HEK293 (cell line): ENCODE data around the gene NHSL2.

Source experiments
- CTCF ChIA-PET: fragments of 350-600 bp; formaldehyde crosslinking; extraction: SDS; loops from one replicate; lab custom pipeline; 2021; ENCODE audit warnings: antibody characterized with exemption; lab: Yijun Ruan, JAX
- POLR2A ChIA-PET: fragments of 300-600 bp; formaldehyde crosslinking; extraction: SDS; loops from one replicate; lab custom pipeline; 2020; ENCODE audit warnings: antibody characterized with exemption, inconsistent platforms; lab: Yijun Ruan, JAX
- H3K27ac ChIP-seq: fragments of 200-500 bp; sonication (Bioruptor generic); 2 replicates; pipeline ENCODE4 v1.5.1; 2014; ENCODE audit warnings: low read depth, low read length, control low read depth, inconsistent platforms; ENCODE audit errors: extremely low read depth
- H3K36me3 ChIP-seq, 2 experiments: fragments of 200-500 bp in 1 of 2; sonication (Bioruptor generic) in 1 of 2; 1 replicate in 1 of 2; 2 replicates in 1 of 2; pipeline ENCODE4 v1.5.1; 2014 to 2017; ENCODE audit warnings: inconsistent platforms in 2 of 2, low read length in 2 of 2; ENCODE audit not compliant: control insufficient read depth in 2 of 2, insufficient read depth in 1 of 2
- H3K4me1 ChIP-seq: fragments of 200-500 bp; sonication (Bioruptor generic); 2 replicates; pipeline ENCODE4 v1.5.1; 2014; ENCODE audit warnings: mild to moderate bottlenecking, low read length, inconsistent platforms; ENCODE audit not compliant: control insufficient read depth, insufficient read depth
- H3K4me3 ChIP-seq: 2 replicates; pipeline ENCODE4 v1.5.1; 2011; ENCODE audit warnings: low read depth, mild to moderate bottlenecking, control low read depth, low read length, moderate library complexity
- H3K9me3 ChIP-seq: fragments of 200-500 bp; sonication (Bioruptor generic); 2 replicates; pipeline ENCODE4 v1.5.1; 2014; ENCODE audit warnings: low read depth, low read length, inconsistent platforms; ENCODE audit not compliant: control insufficient read depth, insufficient read depth
- ELK4 ChIP-seq: IDR thresholded peaks from 2 replicates; pipeline ENCODE4 v1.6.1; 2011; ENCODE audit warnings: mild to moderate bottlenecking, low read depth, low read length, borderline replicate concordance
- HOXD13 ChIP-seq: sonication (generic); formaldehyde crosslinking; IDR thresholded peaks from 2 replicates; pipeline ENCODE4 v1.8.0; 2022; ENCODE audit warnings: missing genetic modification reagents, borderline replicate concordance
- MZF1 ChIP-seq: fragments of 450-650 bp; formaldehyde crosslinking; IDR thresholded peaks from 2 replicates; pipeline ENCODE4 v1.5.1; 2017; ENCODE audit warnings: missing biosample characterization, missing genetic modification characterization, borderline replicate concordance
- SETDB1 ChIP-seq: IDR thresholded peaks from one replicate; pipeline ENCODE4 v1.6.1; 2017; ENCODE audit warnings: mild to moderate bottlenecking, low read length, moderate library complexity, mixed read lengths; ENCODE audit not compliant: insufficient read length
- TCF7L2 ChIP-seq: IDR thresholded peaks from 2 replicates; pipeline ENCODE4 v1.6.1; 2011; ENCODE audit warnings: low read depth, mild to moderate bottlenecking, inconsistent platforms, low read length, moderate library complexity, borderline replicate concordance
- TRIM28 ChIP-seq: IDR thresholded peaks from 2 replicates; pipeline ENCODE4 v1.6.1; 2011; ENCODE audit warnings: low read length, control low read depth, borderline replicate concordance
- ZNF132 ChIP-seq: fragments of 450-650 bp; formaldehyde crosslinking; IDR thresholded peaks from 2 replicates; pipeline ENCODE4 v1.5.1; 2017; ENCODE audit warnings: missing biosample characterization, missing genetic modification characterization, borderline replicate concordance
- ZNF23 ChIP-seq: fragments of 450-650 bp; formaldehyde crosslinking; IDR thresholded peaks from 2 replicates; pipeline ENCODE4 v1.5.1; 2016; ENCODE audit warnings: missing biosample characterization, missing genetic modification characterization, borderline replicate concordance
- ZNF266 ChIP-seq: fragments of 450-650 bp; formaldehyde crosslinking; IDR thresholded peaks from 2 replicates; pipeline ENCODE4 v1.5.1; 2016; ENCODE audit warnings: missing biosample characterization, missing genetic modification characterization, low read depth
- ZNF280C ChIP-seq: fragments of 450-650 bp; formaldehyde crosslinking; IDR thresholded peaks from 2 replicates; pipeline ENCODE4 v1.5.1; 2016; ENCODE audit warnings: missing biosample characterization, missing genetic modification characterization
- ZNF302 ChIP-seq: fragments of 450-650 bp; formaldehyde crosslinking; IDR thresholded peaks from 2 replicates; pipeline ENCODE4 v1.5.1; 2016; ENCODE audit warnings: missing biosample characterization, missing genetic modification characterization, low read depth
- ZNF398 ChIP-seq: fragments of 450-650 bp; formaldehyde crosslinking; IDR thresholded peaks from 2 replicates; pipeline ENCODE4 v1.5.1; 2017; ENCODE audit warnings: missing biosample characterization, missing genetic modification characterization
- ZNF433 ChIP-seq: fragments of 450-650 bp; formaldehyde crosslinking; IDR thresholded peaks from 2 replicates; pipeline ENCODE4 v1.5.1; 2016; ENCODE audit warnings: missing biosample characterization, missing genetic modification characterization, low read depth
- ZNF580 ChIP-seq: fragments of 450-650 bp; formaldehyde crosslinking; IDR thresholded peaks from 2 replicates; pipeline ENCODE4 v1.5.1; 2016; ENCODE audit warnings: missing biosample characterization, missing genetic modification characterization
- ZNF585B ChIP-seq: fragments of 450-650 bp; formaldehyde crosslinking; IDR thresholded peaks from 2 replicates; pipeline ENCODE4 v1.5.1; 2016; ENCODE audit warnings: missing biosample characterization, missing genetic modification characterization

Gene NHSL2

GRCh38 chrX:72158773-72159172 lies 248.1 kb downstream of the NHSL2 start:
- POLR2A ChIA-PET = no interaction called here
- Histone ChIP-seq H3K9me3 (peaks cover 9% of the 10 kb centered on the region), H3K4me1 (no peaks in the 10 kb centered on the region), H3K27ac (no peak overlapping the region), H3K36me3 (no peaks in the 10 kb centered on the region), H3K4me3 (no peak overlapping the region)
- CTCF ChIA-PET = no interaction called here
- TF ChIP-seq ZNF585B (tag by site-specific recombination) = peak; percentile 100
- no peak for TF ChIP-seq ZNF302 (tag by site-specific recombination)
- TF ChIP-seq ZNF580 (tag by site-specific recombination) = no peak
- TF ChIP-seq TRIM28 = peak; percentile 92; the same call in 1 of the 2 replicates
- TF ChIP-seq ZNF398 (tag by site-specific recombination) = no peak
- peak; percentile 79 for TF ChIP-seq SETDB1
- no peak for TF ChIP-seq HOXD13 (CRISPR knock-in tag)
- no peak for TF ChIP-seq ZNF23 (tag by site-specific recombination)
- TF ChIP-seq ELK4 = no peak
- TF ChIP-seq ZNF280C (tag by site-specific recombination) = no peak
- TF ChIP-seq ZNF433 (tag by site-specific recombination) = no peak
- no peak for TF ChIP-seq TCF7L2
- no peak for TF ChIP-seq ZNF266 (tag by site-specific recombination)
- no peak for TF ChIP-seq MZF1 (tag by site-specific recombination)

- H3K4me3 ChIP-seq = no peak overlapping the region
- POLR2A ChIA-PET = no interaction called here
- TF ChIP-seq ZNF132 (tag by site-specific recombination) = no peak
- CTCF ChIA-PET = no interaction called here
- no peaks in the 10 kb centered on the region; a peak in 1 of 3 replicates for H3K36me3 ChIP-seq
- H3K9me3 ChIP-seq = peaks cover 9% of the 10 kb centered on the region
- H3K4me1 ChIP-seq = no peaks in the 10 kb centered on the region
- no peak overlapping the region for H3K27ac ChIP-seq
Measured at GRCh38 chrX:72159769-72160168, 249.1 kb downstream of the NHSL2 start.

- peaks cover 2% of the 10 kb centered on the region; the same call in 1 of the 2 replicates for H3K9me3 ChIP-seq
- no peaks in the 10 kb centered on the region; a peak in 1 of 3 replicates for H3K36me3 ChIP-seq
- CTCF ChIA-PET = interaction anchor here (0.9 kb wide), 1 partner anchor 144 kb away, joined by 3 read pairs; no protein-coding TSS in a partner anchor
- POLR2A ChIA-PET = no interaction called here
- no peak overlapping the region for H3K27ac ChIP-seq
- TF ChIP-seq ZNF398 (tag by site-specific recombination) = no peak
- no peak overlapping the region for H3K4me3 ChIP-seq
- no peaks in the 10 kb centered on the region for H3K4me1 ChIP-seq
Measured at GRCh38 chrX:72165551-72165950, 254.9 kb downstream of the NHSL2 start.
